ENCODE data around the gene GSTO2. TPM values are rescaled to one million over a fixed set of nuclear protein-coding genes. Genes with fewer than 3 reads are reported as not detected.

Gene GSTO2
- total and polyA plus RNA-seq, 2 of the 13 experiments (the other 11 are each of a cell fraction or from before 2014, with no cell fraction given), result 2.1 to 7.9 TPM

DNA sequence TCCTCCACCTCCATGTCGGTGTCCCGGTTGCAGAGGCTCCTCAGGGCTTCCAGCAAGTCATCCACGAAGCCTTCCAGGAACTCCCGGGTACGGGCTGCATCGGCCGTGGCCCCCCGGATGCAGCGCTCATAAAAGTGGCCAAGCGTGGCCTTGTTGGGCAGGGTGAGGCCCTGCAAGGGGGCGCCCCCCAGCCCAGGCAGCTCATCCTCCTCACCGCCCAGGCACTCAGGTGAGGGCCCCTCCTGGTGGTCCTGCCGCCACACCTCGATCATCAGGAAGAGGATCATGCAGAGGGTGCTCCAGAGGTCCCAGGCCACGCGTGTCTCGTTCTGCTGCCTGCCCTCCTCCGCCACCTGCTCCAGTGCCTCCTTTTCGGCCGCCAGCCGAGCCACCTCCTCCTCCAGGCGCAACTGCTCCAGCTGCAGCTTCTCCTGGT lies 46.5 kb downstream of the GSTO2 start (continued):
- TF ChIP-seq, protein P1, sequence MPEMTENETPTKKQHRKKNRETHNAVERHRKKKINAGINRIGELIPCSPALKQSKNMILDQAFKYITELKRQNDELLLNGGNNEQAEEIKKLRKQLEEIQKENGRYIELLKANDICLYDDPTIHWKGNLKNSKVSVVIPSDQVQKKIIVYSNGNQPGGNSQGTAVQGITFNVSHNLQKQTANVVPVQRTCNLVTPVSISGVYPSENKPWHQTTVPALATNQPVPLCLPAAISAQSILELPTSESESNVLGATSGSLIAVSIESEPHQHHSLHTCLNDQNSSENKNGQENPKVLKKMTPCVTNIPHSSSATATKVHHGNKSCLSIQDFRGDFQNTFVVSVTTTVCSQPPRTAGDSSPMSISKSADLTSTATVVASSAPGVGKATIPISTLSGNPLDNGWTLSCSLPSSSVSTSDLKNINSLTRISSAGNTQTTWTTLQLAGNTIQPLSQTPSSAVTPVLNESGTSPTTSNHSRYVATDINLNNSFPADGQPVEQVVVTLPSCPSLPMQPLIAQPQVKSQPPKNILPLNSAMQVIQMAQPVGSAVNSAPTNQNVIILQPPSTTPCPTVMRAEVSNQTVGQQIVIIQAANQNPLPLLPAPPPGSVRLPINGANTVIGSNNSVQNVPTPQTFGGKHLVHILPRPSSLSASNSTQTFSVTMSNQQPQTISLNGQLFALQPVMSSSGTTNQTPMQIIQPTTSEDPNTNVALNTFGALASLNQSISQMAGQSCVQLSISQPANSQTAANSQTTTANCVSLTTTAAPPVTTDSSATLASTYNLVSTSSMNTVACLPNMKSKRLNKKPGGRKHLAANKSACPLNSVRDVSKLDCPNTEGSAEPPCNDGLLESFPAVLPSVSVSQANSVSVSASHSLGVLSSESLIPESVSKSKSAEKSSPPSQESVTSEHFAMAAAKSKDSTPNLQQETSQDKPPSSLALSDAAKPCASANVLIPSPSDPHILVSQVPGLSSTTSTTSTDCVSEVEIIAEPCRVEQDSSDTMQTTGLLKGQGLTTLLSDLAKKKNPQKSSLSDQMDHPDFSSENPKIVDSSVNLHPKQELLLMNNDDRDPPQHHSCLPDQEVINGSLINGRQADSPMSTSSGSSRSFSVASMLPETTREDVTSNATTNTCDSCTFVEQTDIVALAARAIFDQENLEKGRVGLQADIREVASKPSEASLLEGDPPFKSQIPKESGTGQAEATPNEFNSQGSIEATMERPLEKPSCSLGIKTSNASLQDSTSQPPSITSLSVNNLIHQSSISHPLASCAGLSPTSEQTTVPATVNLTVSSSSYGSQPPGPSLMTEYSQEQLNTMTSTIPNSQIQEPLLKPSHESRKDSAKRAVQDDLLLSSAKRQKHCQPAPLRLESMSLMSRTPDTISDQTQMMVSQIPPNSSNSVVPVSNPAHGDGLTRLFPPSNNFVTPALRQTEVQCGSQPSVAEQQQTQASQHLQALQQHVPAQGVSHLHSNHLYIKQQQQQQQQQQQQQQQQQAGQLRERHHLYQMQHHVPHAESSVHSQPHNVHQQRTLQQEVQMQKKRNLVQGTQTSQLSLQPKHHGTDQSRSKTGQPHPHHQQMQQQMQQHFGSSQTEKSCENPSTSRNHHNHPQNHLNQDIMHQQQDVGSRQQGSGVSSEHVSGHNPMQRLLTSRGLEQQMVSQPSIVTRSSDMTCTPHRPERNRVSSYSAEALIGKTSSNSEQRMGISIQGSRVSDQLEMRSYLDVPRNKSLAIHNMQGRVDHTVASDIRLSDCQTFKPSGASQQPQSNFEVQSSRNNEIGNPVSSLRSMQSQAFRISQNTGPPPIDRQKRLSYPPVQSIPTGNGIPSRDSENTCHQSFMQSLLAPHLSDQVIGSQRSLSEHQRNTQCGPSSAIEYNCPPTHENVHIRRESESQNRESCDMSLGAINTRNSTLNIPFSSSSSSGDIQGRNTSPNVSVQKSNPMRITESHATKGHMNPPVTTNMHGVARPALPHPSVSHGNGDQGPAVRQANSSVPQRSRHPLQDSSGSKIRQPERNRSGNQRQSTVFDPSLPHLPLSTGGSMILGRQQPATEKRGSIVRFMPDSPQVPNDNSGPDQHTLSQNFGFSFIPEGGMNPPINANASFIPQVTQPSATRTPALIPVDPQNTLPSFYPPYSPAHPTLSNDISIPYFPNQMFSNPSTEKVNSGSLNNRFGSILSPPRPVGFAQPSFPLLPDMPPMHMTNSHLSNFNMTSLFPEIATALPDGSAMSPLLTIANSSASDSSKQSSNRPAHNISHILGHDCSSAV (CRISPR knock-in tag; IDR thresholded peaks at IDR 0.05; ENCODE audit: borderline replicate concordance), result no peak

DNA sequence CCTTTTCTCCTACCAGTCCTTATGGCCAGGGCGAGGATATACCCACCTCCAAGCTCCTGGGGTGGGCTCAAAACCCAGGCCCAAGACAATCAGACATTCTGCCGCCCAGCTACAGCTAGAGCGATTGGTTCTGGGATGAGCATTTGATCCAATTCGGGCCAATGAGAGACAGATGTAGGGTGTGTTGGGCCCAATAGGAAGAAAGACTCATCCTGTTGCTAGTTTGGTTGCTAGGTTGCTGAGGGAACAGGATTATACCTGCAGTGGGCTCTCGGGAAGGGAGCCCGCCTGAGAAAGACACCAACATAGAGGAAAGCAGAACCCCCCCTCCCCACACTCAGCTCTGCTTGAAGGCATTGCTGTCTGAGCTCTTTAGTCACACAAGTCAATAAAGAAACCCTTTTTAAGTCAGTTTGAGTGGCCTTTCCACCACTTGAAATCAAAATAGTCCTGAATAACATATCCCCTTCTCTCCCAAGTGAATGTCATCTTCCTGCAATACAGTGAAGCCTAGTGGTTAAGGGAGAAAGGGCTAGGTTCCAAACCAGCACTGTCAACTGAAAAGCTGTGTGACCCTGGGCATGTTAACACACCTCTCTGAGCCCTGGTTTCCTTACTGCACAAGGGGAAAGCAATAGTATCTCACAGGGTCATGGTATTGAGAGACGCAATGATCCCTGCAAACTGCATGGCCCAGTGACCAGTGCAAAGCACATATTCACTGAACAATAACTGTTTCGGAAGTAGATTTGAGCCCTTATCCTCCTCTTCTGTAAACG lies 47.5 kb downstream of the GSTO2 start:
- POLR2A ChIA-PET, result no interaction called here
- 0 out of 2 replicates have a peak, but pooled peaks cover 3% of the 10 kb centered on the region for H4K20me1 ChIP-seq (ENCODE audit: insufficient read depth, low read length)
- H3K9ac ChIP-seq (ENCODE audit: insufficient read depth, low read depth, low read length), result no peak overlapping the region
- H3K4me3 ChIP-seq (replicated peaks in 1 of 3; ENCODE audit: insufficient read depth in 1 of 3, low read depth in 2 of 3, low read length in 3 of 3), result no peak overlapping the region
- no peak overlapping the region for H3K27ac ChIP-seq (ENCODE audit: extremely low read length, insufficient read depth, low read length)
- no peak for ATAC-seq
- no peaks in the 10 kb centered on the region for H3K9me3 ChIP-seq (ENCODE audit: low read length)
- H3K4me2 ChIP-seq (ENCODE audit: low read depth, low read length), result no peak overlapping the region
- peaks cover 8 to 10% of the 10 kb centered on the region in 2 experiments; a peak in 4 of 5 replicates for H3K36me3 ChIP-seq (replicated peaks in 1 of 2; ENCODE audit: control insufficient read depth in 1 of 2, insufficient read depth in 2 of 2, low read length in 2 of 2)
- TF ChIP-seq, protein P2, sequence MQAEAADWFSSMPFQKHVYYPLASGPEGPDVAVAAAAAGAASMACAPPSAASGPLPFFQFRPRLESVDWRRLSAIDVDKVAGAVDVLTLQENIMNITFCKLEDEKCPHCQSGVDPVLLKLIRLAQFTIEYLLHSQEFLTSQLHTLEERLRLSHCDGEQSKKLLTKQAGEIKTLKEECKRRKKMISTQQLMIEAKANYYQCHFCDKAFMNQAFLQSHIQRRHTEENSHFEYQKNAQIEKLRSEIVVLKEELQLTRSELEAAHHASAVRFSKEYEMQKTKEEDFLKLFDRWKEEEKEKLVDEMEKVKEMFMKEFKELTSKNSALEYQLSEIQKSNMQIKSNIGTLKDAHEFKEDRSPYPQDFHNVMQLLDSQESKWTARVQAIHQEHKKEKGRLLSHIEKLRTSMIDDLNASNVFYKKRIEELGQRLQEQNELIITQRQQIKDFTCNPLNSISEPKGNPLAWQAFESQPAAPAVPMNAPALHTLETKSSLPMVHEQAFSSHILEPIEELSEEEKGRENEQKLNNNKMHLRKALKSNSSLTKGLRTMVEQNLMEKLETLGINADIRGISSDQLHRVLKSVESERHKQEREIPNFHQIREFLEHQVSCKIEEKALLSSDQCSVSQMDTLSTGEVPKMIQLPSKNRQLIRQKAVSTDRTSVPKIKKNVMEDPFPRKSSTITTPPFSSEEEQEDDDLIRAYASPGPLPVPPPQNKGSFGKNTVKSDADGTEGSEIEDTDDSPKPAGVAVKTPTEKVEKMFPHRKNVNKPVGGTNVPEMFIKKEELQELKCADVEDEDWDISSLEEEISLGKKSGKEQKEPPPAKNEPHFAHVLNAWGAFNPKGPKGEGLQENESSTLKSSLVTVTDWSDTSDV (CRISPR knock-in tag; IDR thresholded peaks at IDR 0.05), result no peak
- TF ChIP-seq ZNF564 (CRISPR knock-in tag; IDR thresholded peaks at IDR 0.05) (no peak), ZNF768 (CRISPR knock-in tag; IDR thresholded peaks at IDR 0.05) (peak; percentile 69; the same call in 1 of the 2 replicates), SIN3B (IDR thresholded peaks at IDR 0.05; ENCODE audit: low read length) (no peak), NFYC (CRISPR knock-in tag; IDR thresholded peaks at IDR 0.05) (no peak)
- CTCF ChIA-PET (ENCODE audit: low intra/inter-chr PET ratio, low total read pairs), result no interaction called here
- FAIRE-seq, result no peak
- BruUV-seq (replicated peaks), result no TSS peak
- no peak for DNase-seq (ENCODE audit: low spot score)
- no peaks in the 10 kb centered on the region for H3K27me3 ChIP-seq (ENCODE audit: control insufficient read depth in 1 of 2, insufficient read depth in 2 of 2, low read length in 2 of 2)
- no peaks in the 10 kb centered on the region for H3K79me2 ChIP-seq (ENCODE audit: insufficient read depth, low read length)
- in situ Hi-C loops (cut with HindIII; ENCODE audit: extremely low pct_ligation_motif_present, low pct_unique_long_range_greater_than_20kb) (no loop called here), intact Hi-C loops (cut with micrococcal nuclease; ENCODE audit: unreplicated experiment) (no loop called here)
- no peak overlapping the region for H2AFZ ChIP-seq (ENCODE audit: low read length)
- no peaks in the 10 kb centered on the region for H3K4me1 ChIP-seq (ENCODE audit: insufficient read depth, low read length)
- whole genome bisulfite sequencing (ENCODE audit: low lambda C conversion rate), result 95% methylated on average over 8 of the region's 9 CpGs

Measured in HepG2 (cell line).